HEK293 (cell line): ENCODE measurements around the gene RNF133.

ENCODE experiments used
- MZF1 ChIP-seq: fragments of 450-650 bp; formaldehyde crosslinking; IDR thresholded peaks from 2 replicates; pipeline ENCODE4 v1.5.1; 2017; ENCODE audit warnings: missing biosample characterization, missing genetic modification characterization, borderline replicate concordance
- ZNF423 ChIP-seq: fragments of 450-650 bp; formaldehyde crosslinking; IDR thresholded peaks from 2 replicates; pipeline ENCODE4 v1.5.1; 2016; ENCODE audit warnings: missing biosample characterization, missing genetic modification characterization

GRCh38 chr7:122738947-122739346, 40.0 kb upstream of the RNF133 start:
- TF ChIP-seq MZF1 (tag by site-specific recombination) (no peak), ZNF423 (tag by site-specific recombination) (no peak)
